Trophoblast cell (in vitro differentiated cells and primary cell): ENCODE measurements around the gene FGGY.
"Not testable (repeated sequence)": the region's sequence is repeated elsewhere in the genome, so short reads cannot be mapped to it uniquely, and the experiment has no call there.

Experiments
- DNase-seq, 2 donors: peaks; one replicate each; pipeline ENCODE4 v3.0.0-alpha.2; 2016
- H2AFZ ChIP-seq: 2 replicates; pipeline ENCODE4 v1.6.1; 2013; ENCODE audit warnings: low read length, moderate library complexity, mild to moderate bottlenecking; ENCODE audit not compliant: insufficient read depth, poor library complexity
- H2AK5ac ChIP-seq: 2 replicates; pipeline ENCODE4 v1.6.1; 2013; ENCODE audit warnings: mild to moderate bottlenecking, low read length
- H2BK120ac ChIP-seq: 2 replicates; pipeline ENCODE4 v1.6.1; 2013; ENCODE audit warnings: low read length, mild to moderate bottlenecking, moderate library complexity; ENCODE audit not compliant: insufficient read depth, poor library complexity
- H2BK12ac ChIP-seq: 2 replicates; pipeline ENCODE4 v1.6.1; 2013; ENCODE audit warnings: mild to moderate bottlenecking, low read length, moderate library complexity
- H2BK5ac ChIP-seq: 2 replicates; pipeline ENCODE4 v1.6.1; 2013; ENCODE audit warnings: low read length, low read depth, moderate library complexity, mild to moderate bottlenecking; ENCODE audit not compliant: poor library complexity
- H3K14ac ChIP-seq: 2 replicates; pipeline ENCODE4 v1.6.1; 2013; ENCODE audit warnings: mild to moderate bottlenecking, low read length
- H3K18ac ChIP-seq: 2 replicates; pipeline ENCODE4 v1.6.1; 2013; ENCODE audit warnings: mild to moderate bottlenecking, low read length
- H3K23ac ChIP-seq: 2 replicates; pipeline ENCODE4 v1.6.1; 2013; ENCODE audit warnings: low read length
- H3K27ac ChIP-seq: 2 replicates; pipeline ENCODE4 v1.5.1; 2013; ENCODE audit warnings: low read depth, mild to moderate bottlenecking, inconsistent platforms, low read length, moderate library complexity
- H3K27me3 ChIP-seq: 2 replicates; pipeline ENCODE4 v1.6.1; 2013; ENCODE audit warnings: inconsistent platforms, mild to moderate bottlenecking, low read length, moderate library complexity; ENCODE audit not compliant: insufficient read depth
- H3K36me3 ChIP-seq, 2 experiments: 1 replicate in 1 of 2; 2 replicates in 1 of 2; pipeline ENCODE4 v1.6.1; 2013; ENCODE audit warnings: low read length in 2 of 2, mild to moderate bottlenecking in 2 of 2, moderate library complexity in 1 of 2; ENCODE audit not compliant: insufficient read depth in 2 of 2, control insufficient read depth in 1 of 2
- H3K4ac ChIP-seq: 2 replicates; pipeline ENCODE4 v1.6.1; 2013; ENCODE audit warnings: low read depth, mild to moderate bottlenecking, low read length, moderate library complexity
- H3K4me1 ChIP-seq, 2 experiments: 1 replicate in 1 of 2; 2 replicates in 1 of 2; pipeline ENCODE4 v1.6.1; 2013; ENCODE audit warnings: low read length in 2 of 2, mild to moderate bottlenecking in 2 of 2, moderate library complexity in 1 of 2; ENCODE audit not compliant: insufficient read depth in 2 of 2, control insufficient read depth in 1 of 2
- H3K4me2 ChIP-seq: 2 replicates; pipeline ENCODE4 v1.6.1; 2013; ENCODE audit warnings: inconsistent platforms, mild to moderate bottlenecking, low read length, moderate library complexity
- H3K4me3 ChIP-seq: 2 replicates; pipeline ENCODE4 v1.5.1; 2013; ENCODE audit warnings: mild to moderate bottlenecking, low read depth, low read length, inconsistent platforms
- H3K79me1 ChIP-seq: one replicate; pipeline ENCODE4 v1.6.1; 2013; ENCODE audit warnings: low read length
- H3K79me2 ChIP-seq: 2 replicates; pipeline ENCODE4 v1.6.1; 2013; ENCODE audit warnings: low read length, mild to moderate bottlenecking; ENCODE audit not compliant: control insufficient read depth, insufficient read depth, poor library complexity
- H3K9ac ChIP-seq: 2 replicates; pipeline ENCODE4 v1.6.1; 2013; ENCODE audit warnings: mild to moderate bottlenecking, low read length
- H3K9me3 ChIP-seq: 2 replicates; pipeline ENCODE4 v1.6.1; 2013; ENCODE audit warnings: low read depth, mild to moderate bottlenecking, control low read depth, inconsistent platforms, low read length; ENCODE audit not compliant: insufficient read depth
- H4K12ac ChIP-seq: 2 replicates; pipeline ENCODE4 v1.6.1; 2013; ENCODE audit warnings: low read depth, mild to moderate bottlenecking, low read length, moderate library complexity
- H4K8ac ChIP-seq: 2 replicates; pipeline ENCODE4 v1.6.1; 2013; ENCODE audit warnings: low read depth, mild to moderate bottlenecking, low read length, moderate library complexity
- H4K91ac ChIP-seq: one replicate; pipeline ENCODE4 v1.6.1; 2013; ENCODE audit warnings: low read depth, mild to moderate bottlenecking, low read length, moderate library complexity
- whole genome bisulfite sequencing: extraction: QIAGEN DNeasy Blood & Tissue Kit; methylation state at CpG from one replicate; pipeline ENCODE4 v1.1.7; 2013; ENCODE audit warnings: missing lambda C conversion rate; ENCODE audit not compliant: insufficient read length, insufficient coverage; ENCODE audit errors: extremely low coverage; 5-methylcytosine and 5-hydroxymethylcytosine counted together

The FGGY gene

GRCh38 chr1:59458884-59459283, 162.0 kb downstream of the FGGY start:
- peaks cover 4% of the 10 kb centered on the region for H3K79me1 ChIP-seq
- WGBS, result no CpG with 5 or more reads among the region's 2 CpGs
- H4K91ac ChIP-seq, result no peak overlapping the region
- H2BK5ac ChIP-seq, result no peak overlapping the region
- no peak overlapping the region for H3K27ac ChIP-seq
- H3K14ac ChIP-seq, result no peak overlapping the region
- no peak overlapping the region for H2BK12ac ChIP-seq
- H4K8ac ChIP-seq, result no peak overlapping the region
- no peak overlapping the region for H3K4ac ChIP-seq
- no peaks in the 10 kb centered on the region for H3K4me1 ChIP-seq
- H3K9me3 ChIP-seq, result peaks cover 4% of the 10 kb centered on the region
- no peaks in the 10 kb centered on the region for H3K79me2 ChIP-seq
- no peak overlapping the region for H3K4me3 ChIP-seq
- H2AFZ ChIP-seq, result no peak overlapping the region
- DNase-seq, result no peak
- no peak overlapping the region for H2AK5ac ChIP-seq
- H3K23ac ChIP-seq, result no peak overlapping the region
- no peak overlapping the region for H3K9ac ChIP-seq
- H3K36me3 ChIP-seq, result peaks cover 2% of the 10 kb centered on the region in 2 experiments
- no peak overlapping the region for H4K12ac ChIP-seq
- H3K18ac ChIP-seq, result no peak overlapping the region
- no peaks in the 10 kb centered on the region for H3K27me3 ChIP-seq
- H2BK120ac ChIP-seq, result no peak overlapping the region
- no peak overlapping the region for H3K4me2 ChIP-seq

GRCh38 chr1:59462942-59463341, 166.0 kb downstream of the FGGY start:
- not testable (repeated sequence) for H3K27me3 ChIP-seq, H3K79me2 ChIP-seq, H3K36me3 ChIP-seq, H3K9ac ChIP-seq, H2AK5ac ChIP-seq, H3K27ac ChIP-seq, H2AFZ ChIP-seq, H4K12ac ChIP-seq, H2BK5ac ChIP-seq, DNase-seq, H3K79me1 ChIP-seq, H3K9me3 ChIP-seq, H3K4me3 ChIP-seq, H3K4ac ChIP-seq, H3K4me2 ChIP-seq, H2BK12ac ChIP-seq, H3K4me1 ChIP-seq, H3K14ac ChIP-seq, H3K18ac ChIP-seq, H3K23ac ChIP-seq, H4K91ac ChIP-seq, H2BK120ac ChIP-seq, H4K8ac ChIP-seq
- no CpG with 5 or more reads among the region's 2 CpGs for WGBS

GRCh38 chr1:59465478-59465877, 168.6 kb downstream of the FGGY start:
- H3K9me3 ChIP-seq, H2AFZ ChIP-seq, H3K79me2 ChIP-seq, H3K4ac ChIP-seq, H3K27me3 ChIP-seq, DNase-seq, H2BK5ac ChIP-seq, H3K9ac ChIP-seq, H3K79me1 ChIP-seq, H3K4me1 ChIP-seq, H3K23ac ChIP-seq, H2BK120ac ChIP-seq, H3K4me2 ChIP-seq, H4K8ac ChIP-seq, H3K14ac ChIP-seq, H2AK5ac ChIP-seq, H4K91ac ChIP-seq, H4K12ac ChIP-seq, H3K18ac ChIP-seq, H3K36me3 ChIP-seq, H3K27ac ChIP-seq, H3K4me3 ChIP-seq, H2BK12ac ChIP-seq: not testable (repeated sequence)

- H3K9ac ChIP-seq, result no peak overlapping the region
- no peak overlapping the region for H3K14ac ChIP-seq
- H3K79me1 ChIP-seq, result no peaks in the 10 kb centered on the region
- H4K91ac ChIP-seq, result no peak overlapping the region
- no peak overlapping the region for H2AFZ ChIP-seq
- no peak overlapping the region for H4K12ac ChIP-seq
- no peak overlapping the region for H4K8ac ChIP-seq
- no peaks in the 10 kb centered on the region for H3K4me1 ChIP-seq
- no peak overlapping the region for H3K4me3 ChIP-seq
- H2BK5ac ChIP-seq, result no peak overlapping the region
- H3K4ac ChIP-seq, result no peak overlapping the region
- no peak overlapping the region for H3K23ac ChIP-seq
- no peak overlapping the region for H3K18ac ChIP-seq
- no peaks in the 10 kb centered on the region for H3K36me3 ChIP-seq
- H2AK5ac ChIP-seq, result no peak overlapping the region
- H2BK120ac ChIP-seq, result no peak overlapping the region
- no peaks in the 10 kb centered on the region for H3K27me3 ChIP-seq
- H3K27ac ChIP-seq, result no peak overlapping the region
- H2BK12ac ChIP-seq, result no peak overlapping the region
- H3K9me3 ChIP-seq, result no peaks in the 10 kb centered on the region
- no peak for DNase-seq
- H3K79me2 ChIP-seq, result no peaks in the 10 kb centered on the region
- no peak overlapping the region for H3K4me2 ChIP-seq
- WGBS, result no CpG with 5 or more reads among the region's 1 CpG
Measured at GRCh38 chr1:59468828-59469428, 172.0 kb downstream of the FGGY start.
